Measurements from ENCODE around the gene ADGRL3.

The ADGRL3 gene

GRCh38 chr4:61200187-61200915 is at the start of gene ADGRL3:
TSS of gene ADGRL3 (plus strand) at chr4:61200326.
- DNase-seq (ENCODE audit: low read depth) = no peak

- no peak for DNase-seq (ENCODE audit: low read depth)
These were observed 47.7 kb upstream of the ADGRL3 start for GRCh38 chr4:61152433-61152832.

- DNase-seq (ENCODE audit: low read depth) = no peak
These were observed 39.6 kb upstream of the ADGRL3 start for GRCh38 chr4:61160478-61160877.

- DNase-seq (ENCODE audit: low read depth) = no peak
These were observed 38.0 kb upstream of the ADGRL3 start for GRCh38 chr4:61162116-61162515.

GRCh38 chr4:61173799-61174198 is 26.3 kb upstream of the ADGRL3 start:
- no peak for DNase-seq (ENCODE audit: low read depth)

GRCh38 chr4:61175495-61175894 is 24.6 kb upstream of the ADGRL3 start:
- DNase-seq (ENCODE audit: low read depth) = no peak

- DNase-seq (ENCODE audit: low read depth) = no peak
These were observed 22.8 kb upstream of the ADGRL3 start for GRCh38 chr4:61177367-61177766.

GRCh38 chr4:61180405-61180804 is 19.7 kb upstream of the ADGRL3 start:
- no peak for DNase-seq (ENCODE audit: low read depth)

- no peak for DNase-seq (ENCODE audit: low read depth)
These were observed 17.2 kb upstream of the ADGRL3 start for GRCh38 chr4:61182915-61183314.

- DNase-seq (ENCODE audit: low read depth) = no peak
These were observed 14.8 kb upstream of the ADGRL3 start for GRCh38 chr4:61185288-61185687.

GRCh38 chr4:61192392-61192791 is 7.7 kb upstream of the ADGRL3 start:
- DNase-seq (ENCODE audit: low read depth) = no peak

- DNase-seq (ENCODE audit: low read depth) = no peak
These were observed 6.3 kb upstream of the ADGRL3 start for GRCh38 chr4:61193863-61194262.

GRCh38 chr4:61194571-61194970 is 5.6 kb upstream of the ADGRL3 start:
- DNase-seq (ENCODE audit: low read depth) = no peak

GRCh38 chr4:61195101-61195500 is 5.0 kb upstream of the ADGRL3 start:
- DNase-seq (ENCODE audit: low read depth) = no peak

GRCh38 chr4:61198686-61199085 is 1.4 kb upstream of the ADGRL3 start:
- no peak for DNase-seq (ENCODE audit: low read depth)

- no peak for DNase-seq (ENCODE audit: low read depth)
These were observed 296 bp upstream of the ADGRL3 start for GRCh38 chr4:61199873-61200186.

GRCh38 chr4:61200916-61201526 is 895 bp downstream of the ADGRL3 start:
- no peak for DNase-seq (ENCODE audit: low read depth)

- DNase-seq (ENCODE audit: low read depth) = no peak
These were observed 1.4 kb downstream of the ADGRL3 start for GRCh38 chr4:61201561-61201960.

GRCh38 chr4:61201961-61202637 is 2.0 kb downstream of the ADGRL3 start:
- no peak for DNase-seq (ENCODE audit: low read depth)

- DNase-seq (ENCODE audit: low read depth) = no peak
These were observed 2.7 kb downstream of the ADGRL3 start for GRCh38 chr4:61202638-61203435.

- no peak for DNase-seq (ENCODE audit: low read depth)
These were observed 3.3 kb downstream of the ADGRL3 start for GRCh38 chr4:61203436-61203790.

- DNase-seq (ENCODE audit: low read depth) = no peak
These were observed 4.4 kb downstream of the ADGRL3 start for GRCh38 chr4:61204353-61205060.

Data from stimulated activated CD8-positive, alpha-beta memory T cell treated with anti-CD3 and anti-CD28 coated beads, Interleukin-15, amount 100 ng/mL, for 24 hours (primary cell).